Mucosa of rectum (tissue), 2 donors: Measurements from ENCODE around the gene SLFN13.

Source experiments
- H3K27ac ChIP-seq, 2 donors: one replicate each; pipeline ENCODE4 v1.7.0; 2013; ENCODE audit warnings: inconsistent platforms in 2 of 2, low read depth in 2 of 2, low read length in 2 of 2
- H3K27me3 ChIP-seq, 2 donors: one replicate each; pipeline ENCODE4 v1.7.0; 2013; ENCODE audit warnings: low read length in 2 of 2; ENCODE audit not compliant: control insufficient read depth in 2 of 2, insufficient read depth in 2 of 2
- H3K36me3 ChIP-seq, 2 donors: one replicate each; pipeline ENCODE4 v1.7.0; 2013; ENCODE audit warnings: low read length in 2 of 2; ENCODE audit not compliant: control insufficient read depth in 2 of 2, insufficient read depth in 2 of 2
- H3K4me1 ChIP-seq, 2 donors: one replicate each; pipeline ENCODE4 v1.7.0; 2013; ENCODE audit warnings: low read length in 2 of 2, mild to moderate bottlenecking in 1 of 2; ENCODE audit not compliant: control insufficient read depth in 2 of 2, insufficient read depth in 2 of 2
- H3K4me3 ChIP-seq, 2 donors: one replicate each; pipeline ENCODE4 v1.7.0; 2013; ENCODE audit warnings: low read length in 2 of 2
- H3K9ac ChIP-seq, 2 donors: one replicate each; pipeline ENCODE4 v1.7.0; 2013; ENCODE audit warnings: low read length in 2 of 2, low read depth in 1 of 2, mild to moderate bottlenecking in 1 of 2
- H3K9me3 ChIP-seq, 2 donors: one replicate each; pipeline ENCODE4 v1.7.0; 2013; ENCODE audit warnings: low read length in 2 of 2; ENCODE audit not compliant: control insufficient read depth in 2 of 2
- donor health status: healthy.
- donor health status: Normal muscosa, but diverticular disease.

The SLFN13 gene, protein sequence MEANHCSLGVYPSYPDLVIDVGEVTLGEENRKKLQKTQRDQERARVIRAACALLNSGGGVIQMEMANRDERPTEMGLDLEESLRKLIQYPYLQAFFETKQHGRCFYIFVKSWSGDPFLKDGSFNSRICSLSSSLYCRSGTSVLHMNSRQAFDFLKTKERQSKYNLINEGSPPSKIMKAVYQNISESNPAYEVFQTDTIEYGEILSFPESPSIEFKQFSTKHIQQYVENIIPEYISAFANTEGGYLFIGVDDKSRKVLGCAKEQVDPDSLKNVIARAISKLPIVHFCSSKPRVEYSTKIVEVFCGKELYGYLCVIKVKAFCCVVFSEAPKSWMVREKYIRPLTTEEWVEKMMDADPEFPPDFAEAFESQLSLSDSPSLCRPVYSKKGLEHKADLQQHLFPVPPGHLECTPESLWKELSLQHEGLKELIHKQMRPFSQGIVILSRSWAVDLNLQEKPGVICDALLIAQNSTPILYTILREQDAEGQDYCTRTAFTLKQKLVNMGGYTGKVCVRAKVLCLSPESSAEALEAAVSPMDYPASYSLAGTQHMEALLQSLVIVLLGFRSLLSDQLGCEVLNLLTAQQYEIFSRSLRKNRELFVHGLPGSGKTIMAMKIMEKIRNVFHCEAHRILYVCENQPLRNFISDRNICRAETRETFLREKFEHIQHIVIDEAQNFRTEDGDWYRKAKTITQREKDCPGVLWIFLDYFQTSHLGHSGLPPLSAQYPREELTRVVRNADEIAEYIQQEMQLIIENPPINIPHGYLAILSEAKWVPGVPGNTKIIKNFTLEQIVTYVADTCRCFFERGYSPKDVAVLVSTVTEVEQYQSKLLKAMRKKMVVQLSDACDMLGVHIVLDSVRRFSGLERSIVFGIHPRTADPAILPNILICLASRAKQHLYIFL

DNA sequence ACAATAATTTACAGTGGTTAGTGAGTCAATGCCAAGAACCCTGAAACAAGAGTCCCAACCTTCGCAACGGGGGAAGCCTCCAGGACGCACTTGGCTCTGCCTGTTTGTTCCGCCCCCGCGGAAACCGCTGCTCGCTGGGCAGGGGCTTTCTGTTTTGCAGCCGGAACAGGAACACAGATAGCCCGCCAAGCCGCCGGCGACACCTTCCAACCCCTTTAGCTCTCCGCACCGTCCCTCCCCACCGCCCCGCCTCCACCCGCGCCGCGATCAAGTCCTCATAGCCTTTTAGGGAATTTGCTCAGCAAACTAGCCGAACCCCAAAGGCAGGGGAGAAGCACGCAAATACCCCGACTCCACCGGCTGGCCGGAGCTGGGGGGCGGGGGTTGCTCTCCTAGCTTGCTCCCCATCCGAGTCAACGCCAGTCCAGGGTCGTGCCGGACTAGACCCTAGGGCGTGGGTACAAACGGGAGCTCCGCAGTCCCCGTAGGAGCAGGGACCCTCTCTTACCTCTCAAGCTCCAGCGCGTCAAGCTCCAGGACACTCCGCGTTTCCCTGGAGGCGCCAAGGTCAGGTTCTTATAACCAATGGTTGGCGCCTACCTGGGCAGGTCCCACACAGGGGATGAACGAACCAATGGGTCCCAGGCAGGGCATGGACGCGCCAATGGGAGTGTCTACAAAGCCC, at the start of gene SLFN13:
Gene SLFN13 (minus strand): TSS at position 553 of the 685 bp plus-strand sequence. CDS start 3,086 bp downstream, outside the sequence.
- Histone ChIP-seq H3K9ac (peak within 1 kb of the TSS; percentile 65 to 66), H3K36me3 (peaks cover 0 to 2% of the 10 kb centered on the region in 2 donors), H3K27me3 (peaks cover 0 to 6% of the 10 kb centered on the region in 2 donors), H3K9me3 (no peaks in the 10 kb centered on the region), H3K4me1 (peaks cover 0 to 3% of the 10 kb centered on the region in 2 donors), H3K4me3 (peak within 1 kb of the TSS; percentile 68 to 76), H3K27ac (peak within 1 kb of the TSS; percentile 71 to 83)

DNA sequence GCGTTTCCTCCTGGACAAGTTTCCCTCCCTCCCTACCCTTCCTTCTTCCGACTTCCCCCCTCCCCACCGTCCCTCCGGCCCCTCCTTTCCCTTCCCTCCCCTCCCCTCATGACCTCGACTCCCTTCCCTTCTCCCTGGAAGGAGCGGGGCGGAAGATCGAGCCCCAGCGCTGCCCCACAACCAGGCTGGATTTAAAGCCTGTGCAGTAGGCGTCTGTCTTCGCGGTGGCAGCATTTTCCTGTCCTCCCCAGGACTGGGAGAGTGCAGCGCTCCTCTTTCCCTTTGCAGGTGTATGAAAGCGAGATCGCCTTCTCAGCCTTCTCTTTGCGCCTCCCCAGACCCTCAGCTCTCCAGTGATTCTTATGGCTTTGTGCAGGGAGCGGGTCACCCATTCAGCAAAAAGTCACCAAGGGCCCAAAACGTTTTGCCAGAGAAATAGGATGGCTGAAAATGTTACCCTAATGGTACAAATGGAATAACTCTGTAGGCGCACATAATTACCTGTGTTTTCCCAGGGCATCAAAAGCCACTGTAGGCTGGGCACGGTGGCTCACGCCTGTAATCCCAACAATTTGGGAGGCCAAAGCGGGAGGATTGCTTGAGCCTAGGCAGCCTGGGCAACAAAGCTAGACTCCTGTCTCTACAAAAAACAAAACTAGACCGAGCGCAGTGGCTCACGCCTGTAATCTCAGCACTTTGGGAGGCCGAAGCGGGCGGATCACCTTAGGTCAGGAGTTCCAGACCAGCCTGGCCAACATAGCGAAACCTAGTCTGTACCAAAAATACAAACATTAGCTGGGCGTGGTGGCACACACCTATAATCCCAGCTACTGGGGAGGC, 48.1 kb upstream of the SLFN13 start:
- H3K4me1 ChIP-seq = peaks cover 0 to 2% of the 10 kb centered on the region in 2 donors
- no peak overlapping the region for H3K4me3 ChIP-seq
- H3K27ac ChIP-seq = no peak overlapping the region
- no peaks in the 10 kb centered on the region for H3K9me3 ChIP-seq
- no peaks in the 10 kb centered on the region for H3K36me3 ChIP-seq
- peaks cover 39 to 54% of the 10 kb centered on the region in 2 donors for H3K27me3 ChIP-seq
- no peak overlapping the region for H3K9ac ChIP-seq

DNA sequence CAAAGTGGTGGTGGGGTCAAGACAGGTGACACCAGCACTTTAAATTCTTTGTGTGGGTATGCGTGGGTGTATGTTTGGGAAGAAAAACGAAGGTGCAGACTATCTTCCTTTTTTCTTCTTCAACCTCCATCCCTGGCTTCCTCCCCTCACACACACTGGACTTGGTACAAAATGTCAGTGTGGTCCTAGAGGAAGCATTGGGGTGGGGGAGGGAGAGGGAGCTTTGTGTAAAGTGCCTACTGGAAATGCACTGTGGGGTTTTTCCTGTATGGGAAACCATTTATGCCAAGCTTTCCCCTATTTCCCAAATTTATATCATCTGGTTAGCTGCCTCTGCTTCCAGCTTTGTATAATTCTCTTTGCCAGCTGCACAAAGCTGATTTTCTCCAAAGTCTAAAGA, 44.5 kb upstream of the SLFN13 start:
- Histone ChIP-seq H3K4me3 (no peak overlapping the region), H3K27me3 (peaks cover 35 to 54% of the 10 kb centered on the region in 2 donors), H3K4me1 (peaks cover 0 to 2% of the 10 kb centered on the region in 2 donors)

DNA sequence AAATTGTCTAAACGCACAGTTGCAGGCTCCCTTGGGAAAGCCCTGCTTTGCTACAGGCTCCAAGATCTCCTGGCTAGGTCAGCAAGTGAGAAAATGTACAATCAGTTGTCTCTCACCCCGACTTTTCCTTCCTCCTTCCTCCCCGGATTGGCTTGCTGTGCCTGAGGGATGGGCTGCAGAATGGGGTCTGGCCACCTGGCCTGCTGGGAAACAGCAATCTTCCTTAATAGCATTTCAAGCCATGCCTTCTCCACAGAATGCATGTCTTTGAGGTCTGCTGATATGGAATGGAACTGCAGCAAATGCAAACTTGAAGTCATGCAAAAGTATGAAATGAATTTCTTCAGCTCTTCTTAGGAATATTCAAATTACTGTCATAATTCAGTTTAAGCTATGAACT, 42.9 kb upstream of the SLFN13 start:
- no peaks in the 10 kb centered on the region for H3K36me3 ChIP-seq
- no peak overlapping the region for H3K4me3 ChIP-seq
- no peaks in the 10 kb centered on the region for H3K9me3 ChIP-seq
- no peak overlapping the region for H3K9ac ChIP-seq
- H3K27me3 ChIP-seq = peaks cover 36 to 48% of the 10 kb centered on the region in 2 donors
- peaks cover 0 to 4% of the 10 kb centered on the region in 2 donors for H3K4me1 ChIP-seq
- H3K27ac ChIP-seq = no peak overlapping the region

More for the DNA sequence above, 44.5 kb upstream of the SLFN13 start:
- no peak overlapping the region for H3K27ac ChIP-seq
- H3K36me3 ChIP-seq = no peaks in the 10 kb centered on the region
- H3K9ac ChIP-seq = no peak overlapping the region
- no peaks in the 10 kb centered on the region for H3K9me3 ChIP-seq

DNA sequence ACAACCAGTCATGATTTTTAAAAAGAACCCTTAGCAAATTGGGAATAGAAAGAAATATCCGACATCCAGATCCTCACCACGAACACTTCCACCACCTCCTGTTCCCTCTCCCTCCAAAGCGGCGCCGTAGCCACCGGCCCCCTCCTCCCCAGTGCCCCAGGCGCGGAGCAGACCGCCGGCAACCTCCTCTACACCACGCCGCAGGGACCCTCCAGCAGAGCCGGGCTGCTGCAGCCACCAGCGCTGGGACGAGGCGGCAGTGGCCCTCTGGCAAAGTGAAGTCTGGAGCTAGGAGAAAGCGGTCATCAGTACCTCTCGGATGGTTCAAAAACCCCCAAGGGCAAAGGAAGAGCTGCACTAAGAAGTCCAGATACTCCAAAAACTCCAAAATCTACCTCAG, 41.4 kb upstream of the SLFN13 start:
- Histone ChIP-seq H3K27ac (no peak overlapping the region), H3K4me1 (peaks cover 0 to 2% of the 10 kb centered on the region in 2 donors), H3K27me3 (peaks cover 25 to 37% of the 10 kb centered on the region in 2 donors), H3K4me3 (no peak overlapping the region), H3K9me3 (no peaks in the 10 kb centered on the region), H3K9ac (no peak overlapping the region), H3K36me3 (no peaks in the 10 kb centered on the region)

DNA sequence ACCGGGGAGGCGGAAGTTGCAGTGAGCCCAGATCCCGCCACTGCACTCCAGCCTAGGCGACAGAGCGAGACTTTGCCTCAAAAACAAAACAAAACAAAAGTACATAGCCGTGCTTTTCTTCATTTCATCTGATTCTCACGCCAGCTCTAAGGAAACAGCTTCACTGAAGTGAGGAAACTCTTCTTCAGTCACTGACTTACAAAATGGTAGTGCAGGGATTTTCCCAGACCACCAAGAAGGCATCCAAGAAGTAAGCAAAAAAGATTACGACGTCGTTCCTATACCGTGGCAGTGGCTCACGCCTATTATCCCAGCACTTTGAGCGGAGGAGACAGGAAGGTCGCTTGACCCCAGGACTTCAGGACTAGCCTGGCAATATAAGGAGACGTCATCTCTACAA, 40.4 kb upstream of the SLFN13 start:
- Histone ChIP-seq H3K27ac (no peak overlapping the region), H3K27me3 (peaks cover 24 to 31% of the 10 kb centered on the region in 2 donors), H3K9me3 (no peaks in the 10 kb centered on the region), H3K9ac (no peak overlapping the region), H3K4me3 (no peak overlapping the region), H3K4me1 (peaks cover 0 to 2% of the 10 kb centered on the region in 2 donors), H3K36me3 (no peaks in the 10 kb centered on the region)

DNA sequence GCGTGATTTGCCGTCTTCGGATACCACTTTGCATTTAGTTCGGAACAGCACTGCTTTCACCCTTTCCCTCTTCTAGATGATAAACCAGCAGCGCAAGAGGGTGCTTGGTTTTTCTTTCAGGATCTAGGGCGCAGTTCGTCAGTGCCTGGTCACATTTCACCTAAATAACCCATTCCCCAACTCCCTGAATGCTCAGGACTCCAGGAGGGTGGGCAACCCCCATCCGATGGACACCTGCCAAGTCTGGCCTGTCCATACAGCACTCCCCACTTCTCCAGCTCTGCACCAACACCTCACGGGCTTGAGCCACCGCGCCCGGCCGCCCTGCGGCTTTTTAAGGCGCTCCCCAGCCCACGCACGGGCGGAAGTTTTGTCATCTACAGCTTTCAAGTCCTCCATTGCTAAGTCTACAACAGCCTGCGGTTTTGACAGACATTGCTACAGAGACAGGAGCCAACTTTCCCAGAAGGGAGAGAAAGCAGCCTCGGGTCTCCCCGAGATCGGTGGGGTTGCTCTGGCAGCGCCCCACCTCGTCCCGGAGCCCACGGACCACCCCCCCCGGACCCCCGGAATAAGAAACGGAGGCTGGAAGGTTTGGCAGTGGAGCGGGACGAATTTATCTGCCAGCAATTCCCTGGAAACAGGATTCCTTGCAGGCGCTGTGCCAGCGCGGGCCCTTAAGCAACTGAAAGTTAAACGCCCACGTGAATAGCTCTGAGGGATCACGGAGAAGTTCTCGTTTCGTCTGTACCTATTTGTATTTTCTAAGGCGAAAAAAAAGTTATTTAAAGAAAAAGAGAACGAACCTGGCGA, 38.6 kb upstream of the SLFN13 start:
- Histone ChIP-seq H3K36me3 (no peaks in the 10 kb centered on the region), H3K9ac (peak overlapping the region; percentile 19 to 58), H3K4me1 (peaks cover 0 to 2% of the 10 kb centered on the region in 2 donors), H3K27me3 (peaks cover 15 to 20% of the 10 kb centered on the region in 2 donors), H3K4me3 (peak overlapping the region; percentile 59 to 79), H3K27ac (peak overlapping the region in 1 of 2 donors; percentile 56), H3K9me3 (no peaks in the 10 kb centered on the region)

DNA sequence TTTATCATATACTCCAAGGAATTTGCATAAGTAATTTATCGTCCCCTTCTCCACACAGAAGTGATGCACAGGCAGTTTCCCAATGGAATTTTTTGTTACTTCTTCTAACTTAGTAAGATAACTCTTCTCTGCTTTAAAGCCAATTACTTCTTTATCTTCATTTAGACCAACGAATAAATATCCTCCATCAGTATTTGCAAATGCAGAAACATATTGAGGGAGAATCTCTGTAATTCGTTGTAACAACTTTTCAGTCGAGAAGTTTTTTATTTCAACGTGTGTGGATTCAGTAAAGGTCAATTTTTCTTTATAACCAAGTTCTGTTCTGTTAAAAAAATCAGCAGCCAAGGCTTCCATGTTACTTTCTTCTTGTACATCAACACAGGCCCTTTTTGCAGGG, 30.7 kb upstream of the SLFN13 start:
- Histone ChIP-seq H3K36me3 (no peaks in the 10 kb centered on the region), H3K4me3 (no peak overlapping the region), H3K9ac (no peak overlapping the region), H3K9me3 (no peaks in the 10 kb centered on the region), H3K4me1 (no peaks in the 10 kb centered on the region), H3K27ac (no peak overlapping the region), H3K27me3 (no peaks in the 10 kb centered on the region)
